ENCODE results near the gene S1PR1.
A peak's percentile ranks its signal among the peaks of the same experiment; 100 is the strongest.

The S1PR1 gene

DNA sequence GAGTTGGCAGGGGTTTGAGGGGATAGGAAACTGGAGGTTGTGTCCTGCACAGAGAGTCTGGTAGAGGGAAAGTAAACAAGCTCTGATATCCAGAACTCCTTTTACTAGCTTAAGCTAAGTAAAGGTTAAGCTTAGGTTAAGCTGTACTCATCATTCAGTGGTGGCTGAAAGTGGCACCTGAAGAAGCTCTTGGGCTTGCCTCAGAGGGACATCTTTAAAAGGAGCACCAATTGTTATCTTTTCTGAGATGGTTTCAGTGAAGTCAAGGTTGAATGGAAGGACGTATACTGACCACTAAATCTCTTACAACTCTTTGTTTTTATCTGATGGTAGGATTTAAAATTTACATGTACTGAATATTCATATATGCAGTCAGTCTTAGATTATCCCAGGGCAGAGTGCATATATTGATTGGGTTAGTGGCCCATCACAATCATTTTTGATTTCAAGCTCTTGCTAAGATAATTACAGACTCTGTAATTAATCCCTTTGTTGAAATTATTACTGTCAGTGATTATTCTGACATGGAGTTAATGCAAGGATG, 43.3 kb downstream of the S1PR1 start:
- no peak for DNase-seq (ENCODE audit: low read depth)

GRCh38 chr1:101280942-101281654, 44.3 kb downstream of the S1PR1 start:
- no peak for DNase-seq (ENCODE audit: low read depth)

DNA sequence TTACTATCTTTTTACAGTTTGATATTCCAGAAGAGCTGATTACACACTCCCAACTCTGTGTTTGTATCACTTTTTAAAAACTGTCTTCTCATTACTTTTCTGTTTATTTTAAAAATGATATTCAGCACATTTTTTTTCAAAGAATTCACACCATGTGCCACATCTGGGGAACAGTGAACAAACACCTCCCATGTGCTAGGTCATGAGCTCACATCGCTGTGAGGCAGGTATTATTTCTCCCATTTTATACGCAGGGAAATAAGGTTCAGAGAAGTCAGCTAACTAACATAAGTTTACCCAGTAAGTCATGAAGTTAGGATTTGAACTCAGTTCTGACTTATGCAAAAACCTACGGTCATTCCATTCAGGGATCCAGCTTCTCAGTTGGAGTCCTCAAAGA, 44.9 kb downstream of the S1PR1 start:
- DNase-seq (ENCODE audit: low read depth) = no peak

DNA sequence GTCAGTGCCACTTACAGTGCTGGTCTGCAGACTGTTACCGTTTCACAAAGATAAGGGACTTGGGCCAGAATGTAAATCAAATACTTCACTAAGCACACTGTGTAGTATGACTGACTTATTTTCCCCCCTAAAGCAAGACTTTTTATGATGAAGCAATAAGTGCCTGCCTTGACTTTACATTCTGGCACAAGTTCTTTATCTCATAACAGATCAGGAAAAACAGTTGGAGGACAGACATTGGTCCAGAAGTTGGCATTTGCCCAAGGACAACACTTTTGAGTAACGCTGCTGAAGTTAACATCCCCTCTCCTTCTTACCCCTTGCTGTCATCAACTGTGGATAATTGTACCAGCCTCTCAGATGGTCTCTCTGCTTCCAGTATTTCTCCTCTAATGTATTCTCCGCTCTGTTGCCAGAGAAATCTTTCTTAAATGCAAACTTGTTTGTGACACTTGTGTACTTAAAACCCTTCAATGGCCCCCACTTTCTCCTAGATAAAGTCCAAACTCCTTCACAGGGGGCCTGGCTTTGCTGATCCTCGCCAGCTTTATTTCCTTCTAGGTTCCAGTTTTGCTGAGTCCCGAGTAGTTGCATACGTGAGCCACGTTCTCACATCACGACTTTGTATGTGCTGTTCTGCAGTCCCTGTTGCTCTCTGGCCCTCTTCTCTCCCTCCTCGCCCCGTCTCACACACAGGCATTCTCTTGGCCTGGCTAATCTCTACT, 45.7 kb downstream of the S1PR1 start:
- DNase-seq (ENCODE audit: low read depth) = no peak

- DNase-seq (ENCODE audit: low read depth) = no peak
Observed at GRCh38 chr1:101283443-101283842, 46.6 kb downstream of the S1PR1 start.

- DNase-seq (ENCODE audit: low read depth) = no peak
Observed at GRCh38 chr1:101284021-101284420, 47.2 kb downstream of the S1PR1 start.

DNA sequence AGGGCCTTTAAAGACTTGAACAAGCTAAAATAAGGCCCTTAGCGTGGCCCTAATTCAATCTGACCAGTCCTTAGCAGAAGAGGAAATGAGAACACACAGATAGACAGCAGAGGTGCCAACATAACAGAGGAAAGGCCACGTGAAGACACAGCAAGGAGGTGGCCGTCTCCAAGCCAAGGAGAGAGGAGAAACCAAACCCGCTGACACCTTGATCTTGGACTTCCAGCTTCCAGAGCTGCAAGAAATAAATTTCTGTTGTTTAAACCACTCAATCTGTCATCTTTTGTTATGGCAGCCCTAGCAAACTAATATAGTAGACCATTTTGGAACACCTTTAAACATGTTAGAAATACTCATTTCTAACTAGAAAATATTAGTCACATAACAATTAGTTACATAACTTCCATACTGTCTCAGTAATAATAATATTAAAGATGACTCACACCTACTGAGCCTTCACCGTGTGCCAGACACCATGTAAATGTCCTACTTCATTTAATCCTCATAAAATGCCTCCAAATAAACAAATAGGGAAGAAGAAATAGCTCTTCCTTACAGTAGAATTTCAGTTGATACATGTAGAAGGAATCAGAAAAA, 47.9 kb downstream of the S1PR1 start:
- no peak for DNase-seq (ENCODE audit: low read depth)

- no peak for DNase-seq (ENCODE audit: low read depth)
Observed at GRCh38 chr1:101285922-101286570, 49.2 kb downstream of the S1PR1 start.

DNA sequence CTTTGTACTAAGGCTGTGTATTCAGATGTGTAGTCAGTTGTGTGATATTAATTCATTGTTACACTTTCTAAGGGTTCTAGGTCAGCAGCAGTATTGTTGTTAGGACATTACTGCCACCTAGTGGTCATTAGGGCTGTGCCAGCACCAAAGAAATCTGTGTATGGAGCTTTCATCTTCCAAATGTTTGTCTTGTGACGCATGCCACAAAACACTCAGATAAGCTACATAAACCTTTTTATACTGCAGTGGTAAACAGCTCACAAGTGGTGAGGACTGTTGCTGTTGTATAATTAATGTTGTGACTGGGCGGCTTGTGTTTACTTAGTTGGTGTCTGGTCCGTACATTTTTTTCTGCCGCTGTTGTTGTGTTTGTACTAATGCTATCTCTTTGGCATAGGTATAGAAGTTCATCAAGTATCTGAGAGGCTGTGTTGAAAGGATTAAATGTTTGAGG, 51.7 kb downstream of the S1PR1 start:
- peak; percentile 81 for DNase-seq (ENCODE audit: low read depth)

- DNase-seq (ENCODE audit: low read depth) = no peak
Observed at GRCh38 chr1:101290119-101290921, 53.5 kb downstream of the S1PR1 start.

All from non-pigmented ciliary epithelial cell (primary cell).